Mucosa of rectum (tissue), 2 donors: Measurements from ENCODE around the gene OLFML3.

Experiments
- H3K27ac ChIP-seq, 2 donors: one replicate each; pipeline ENCODE4 v1.7.0; 2013; ENCODE audit warnings: inconsistent platforms in 2 of 2, low read depth in 2 of 2, low read length in 2 of 2
- H3K27me3 ChIP-seq, 2 donors: one replicate each; pipeline ENCODE4 v1.7.0; 2013; ENCODE audit warnings: low read length in 2 of 2; ENCODE audit not compliant: control insufficient read depth in 2 of 2, insufficient read depth in 2 of 2
- H3K36me3 ChIP-seq, 2 donors: one replicate each; pipeline ENCODE4 v1.7.0; 2013; ENCODE audit warnings: low read length in 2 of 2; ENCODE audit not compliant: control insufficient read depth in 2 of 2, insufficient read depth in 2 of 2
- H3K4me1 ChIP-seq, 2 donors: one replicate each; pipeline ENCODE4 v1.7.0; 2013; ENCODE audit warnings: low read length in 2 of 2, mild to moderate bottlenecking in 1 of 2; ENCODE audit not compliant: control insufficient read depth in 2 of 2, insufficient read depth in 2 of 2
- H3K4me3 ChIP-seq, 2 donors: one replicate each; pipeline ENCODE4 v1.7.0; 2013; ENCODE audit warnings: low read length in 2 of 2
- H3K9ac ChIP-seq, 2 donors: one replicate each; pipeline ENCODE4 v1.7.0; 2013; ENCODE audit warnings: low read length in 2 of 2, low read depth in 1 of 2, mild to moderate bottlenecking in 1 of 2
- H3K9me3 ChIP-seq, 2 donors: one replicate each; pipeline ENCODE4 v1.7.0; 2013; ENCODE audit warnings: low read length in 2 of 2; ENCODE audit not compliant: control insufficient read depth in 2 of 2
- donor health status: healthy.
- donor health status: Normal muscosa, but diverticular disease.

OLFML3 gene, protein sequence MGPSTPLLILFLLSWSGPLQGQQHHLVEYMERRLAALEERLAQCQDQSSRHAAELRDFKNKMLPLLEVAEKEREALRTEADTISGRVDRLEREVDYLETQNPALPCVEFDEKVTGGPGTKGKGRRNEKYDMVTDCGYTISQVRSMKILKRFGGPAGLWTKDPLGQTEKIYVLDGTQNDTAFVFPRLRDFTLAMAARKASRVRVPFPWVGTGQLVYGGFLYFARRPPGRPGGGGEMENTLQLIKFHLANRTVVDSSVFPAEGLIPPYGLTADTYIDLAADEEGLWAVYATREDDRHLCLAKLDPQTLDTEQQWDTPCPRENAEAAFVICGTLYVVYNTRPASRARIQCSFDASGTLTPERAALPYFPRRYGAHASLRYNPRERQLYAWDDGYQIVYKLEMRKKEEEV

DNA sequence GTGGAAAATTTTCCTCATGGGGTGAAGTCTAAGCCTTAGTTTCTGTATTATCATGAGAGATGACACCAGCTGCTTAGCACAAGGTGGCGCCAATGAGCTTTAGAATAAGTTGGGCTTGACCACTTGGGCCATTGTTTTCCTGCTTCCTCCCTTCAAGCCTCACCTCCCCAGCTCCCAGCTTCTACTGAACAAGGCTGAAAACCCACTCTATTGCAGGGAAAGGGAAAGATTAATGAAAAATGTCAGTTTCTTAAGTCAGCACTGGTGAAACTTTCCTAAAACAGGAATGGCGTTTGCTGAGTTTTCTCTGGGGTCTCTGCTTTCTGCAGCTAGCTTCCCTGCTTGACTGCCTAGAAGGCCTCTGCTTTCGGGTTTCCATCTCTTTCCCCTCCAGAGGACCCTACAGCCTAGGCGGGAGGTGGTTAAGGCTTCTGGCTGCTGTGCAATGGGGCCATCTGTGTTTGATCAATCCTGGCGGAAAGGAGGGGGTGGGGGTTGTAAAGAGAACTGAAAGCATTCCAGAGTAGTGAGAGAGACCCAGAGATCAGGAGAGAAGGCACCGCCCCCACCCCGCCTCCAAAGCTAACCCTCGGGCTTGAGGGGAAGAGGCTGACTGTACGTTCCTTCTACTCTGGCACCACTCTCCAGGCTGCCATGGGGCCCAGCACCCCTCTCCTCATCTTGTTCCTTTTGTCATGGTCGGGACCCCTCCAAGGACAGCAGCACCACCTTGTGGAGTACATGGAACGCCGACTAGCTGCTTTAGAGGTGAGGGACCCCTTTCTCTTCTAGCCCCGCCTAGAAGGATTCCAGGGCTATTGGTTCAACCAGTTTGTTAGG, at the start of gene OLFML3:
OLFML3 (plus strand) TSS at position 612 of the 840 bp plus-strand sequence; CDS start at position 655, 43 bp downstream.
- Histone ChIP-seq H3K27ac (peak within 1 kb of the TSS; percentile 49 to 68), H3K9ac (peak within 1 kb of the TSS; percentile 14 to 53), H3K4me1 (peaks cover 11 to 16% of the 10 kb centered on the region in 2 donors), H3K9me3 (no peaks in the 10 kb centered on the region), H3K36me3 (peaks cover 0 to 4% of the 10 kb centered on the region in 2 donors), H3K27me3 (no peaks in the 10 kb centered on the region), H3K4me3 (peak within 1 kb of the TSS; percentile 42 to 67)

DNA sequence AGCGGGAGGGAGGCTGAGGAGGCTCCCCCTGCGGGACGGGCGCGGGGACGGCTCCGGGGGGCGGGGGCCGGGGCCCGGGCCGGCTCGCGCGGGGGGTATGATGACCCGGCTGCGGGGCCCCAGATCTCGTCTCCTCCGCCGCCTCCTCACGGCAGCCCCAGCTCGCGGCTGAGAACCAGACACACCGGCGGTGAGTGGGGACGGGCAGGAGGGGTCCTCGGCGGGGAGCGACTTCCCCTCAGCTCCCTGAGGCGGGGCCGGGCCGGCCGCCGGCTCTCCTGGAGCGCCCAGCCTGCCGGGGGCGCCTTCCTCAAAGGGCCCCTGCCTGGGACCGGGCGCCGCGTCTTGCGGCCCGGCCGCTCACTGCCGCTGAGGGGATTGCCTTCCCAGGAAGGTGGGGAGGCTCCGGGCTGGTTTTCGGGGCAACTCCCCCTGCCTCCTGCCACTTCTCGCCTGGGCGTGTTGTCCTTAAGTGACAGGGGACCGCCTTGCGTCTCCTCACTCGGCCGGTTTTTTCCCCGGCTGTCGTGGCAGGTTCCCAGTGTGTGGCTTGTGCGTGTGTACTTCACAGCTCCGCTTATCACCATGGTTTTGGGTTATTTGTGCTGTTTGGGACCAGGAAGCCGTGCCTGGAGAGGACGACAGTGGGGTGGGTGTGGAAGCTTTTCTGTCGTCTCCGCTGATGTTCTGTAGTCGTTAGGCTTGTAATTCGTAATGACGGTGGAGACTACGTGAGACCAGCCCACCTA, 49.4 kb upstream of the OLFML3 start:
- H3K27ac ChIP-seq, result peak overlapping the region; percentile 97 to 99
- peak overlapping the region; percentile 97 for H3K9ac ChIP-seq
- no peaks in the 10 kb centered on the region for H3K36me3 ChIP-seq
- no peaks in the 10 kb centered on the region for H3K9me3 ChIP-seq
- no peaks in the 10 kb centered on the region for H3K27me3 ChIP-seq
- H3K4me1 ChIP-seq, result peaks cover 25 to 39% of the 10 kb centered on the region in 2 donors
- H3K4me3 ChIP-seq, result peak overlapping the region; percentile 92 to 96

DNA sequence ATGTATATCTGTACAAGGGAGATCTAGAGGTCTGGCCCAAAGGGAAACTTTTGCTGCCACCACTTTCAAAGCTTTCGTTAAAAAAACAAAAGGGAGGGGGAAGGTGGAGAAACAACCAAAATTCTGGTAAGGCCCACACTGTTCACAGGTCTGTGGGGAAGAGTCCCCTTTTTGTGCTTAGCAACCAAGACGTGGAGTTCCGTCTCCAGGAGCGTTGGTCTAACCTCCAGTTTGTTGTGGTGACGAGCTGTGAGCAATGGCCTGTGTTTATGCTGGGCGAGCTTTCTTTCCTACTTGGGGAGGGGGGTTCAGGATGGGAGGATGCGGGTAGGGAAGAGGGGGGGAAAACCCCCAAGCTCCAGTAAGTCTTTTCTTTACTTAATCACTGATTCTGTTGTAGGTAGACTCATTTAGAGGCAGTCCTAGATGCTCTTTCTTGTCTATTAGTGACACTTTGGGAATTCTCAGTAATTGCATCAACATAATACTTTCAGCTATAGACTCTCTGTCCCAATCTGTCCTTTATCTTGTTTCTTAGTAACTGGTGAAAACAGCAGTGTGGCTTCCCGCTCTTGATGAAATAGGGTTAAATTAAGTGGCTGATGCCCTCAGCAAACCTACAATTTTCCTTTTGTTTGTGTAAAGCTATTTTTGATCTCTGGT, 48.6 kb upstream of the OLFML3 start:
- H3K27me3 ChIP-seq, result no peaks in the 10 kb centered on the region
- H3K9me3 ChIP-seq, result no peaks in the 10 kb centered on the region
- peaks cover 25 to 39% of the 10 kb centered on the region in 2 donors for H3K4me1 ChIP-seq
- H3K27ac ChIP-seq, result peak overlapping the region; percentile 97 to 99
- H3K9ac ChIP-seq, result peak overlapping the region; percentile 97
- H3K4me3 ChIP-seq, result peak overlapping the region; percentile 92 to 96
- no peaks in the 10 kb centered on the region for H3K36me3 ChIP-seq

DNA sequence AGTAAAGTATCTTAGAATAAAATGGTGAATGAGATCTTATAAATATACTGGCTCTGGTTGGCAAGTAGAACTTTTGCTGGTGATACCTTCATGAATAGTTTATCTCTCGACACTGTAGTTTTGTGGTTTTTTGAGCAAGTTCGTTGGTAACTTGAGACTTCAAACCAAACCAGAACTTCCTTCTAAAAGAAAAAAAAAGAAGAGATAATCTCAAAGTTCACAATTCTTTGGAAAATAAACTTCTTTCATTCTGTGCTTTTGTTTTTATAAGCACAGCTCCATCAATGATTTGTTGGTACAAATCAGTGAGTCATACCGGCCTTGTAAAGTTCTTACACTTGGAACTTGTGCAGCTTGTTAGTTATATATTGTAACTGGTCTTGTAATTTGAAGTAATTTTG, 47.8 kb upstream of the OLFML3 start:
- H3K27ac ChIP-seq, result peak overlapping the region; percentile 63 to 99
- H3K27me3 ChIP-seq, result no peaks in the 10 kb centered on the region
- no peaks in the 10 kb centered on the region for H3K36me3 ChIP-seq
- peaks cover 25 to 39% of the 10 kb centered on the region in 2 donors for H3K4me1 ChIP-seq
- H3K4me3 ChIP-seq, result peak overlapping the region; percentile 92 to 96
- H3K9me3 ChIP-seq, result no peaks in the 10 kb centered on the region
- H3K9ac ChIP-seq, result peak overlapping the region; percentile 34 to 42

DNA sequence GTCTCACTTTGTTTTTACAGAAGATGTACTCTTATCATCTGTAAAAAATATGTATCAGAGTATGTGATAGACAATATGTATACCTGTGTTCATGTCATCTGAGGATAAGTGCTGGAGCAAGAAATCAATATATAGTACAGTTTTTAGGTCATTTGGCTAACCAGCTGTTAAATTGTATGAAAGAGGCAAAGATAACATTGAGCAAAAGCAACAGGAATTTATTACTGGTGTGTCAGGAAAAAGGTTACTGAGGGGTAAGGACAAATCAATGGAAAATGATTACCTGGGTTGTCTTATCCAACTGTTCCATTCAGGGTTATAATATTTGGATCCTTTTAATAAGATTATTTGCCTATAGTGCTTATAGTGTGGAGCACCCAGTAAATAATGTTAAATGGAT, 45.3 kb upstream of the OLFML3 start:
- H3K4me1 ChIP-seq, result peaks cover 25 to 31% of the 10 kb centered on the region in 2 donors
- no peak overlapping the region for H3K27ac ChIP-seq

DNA sequence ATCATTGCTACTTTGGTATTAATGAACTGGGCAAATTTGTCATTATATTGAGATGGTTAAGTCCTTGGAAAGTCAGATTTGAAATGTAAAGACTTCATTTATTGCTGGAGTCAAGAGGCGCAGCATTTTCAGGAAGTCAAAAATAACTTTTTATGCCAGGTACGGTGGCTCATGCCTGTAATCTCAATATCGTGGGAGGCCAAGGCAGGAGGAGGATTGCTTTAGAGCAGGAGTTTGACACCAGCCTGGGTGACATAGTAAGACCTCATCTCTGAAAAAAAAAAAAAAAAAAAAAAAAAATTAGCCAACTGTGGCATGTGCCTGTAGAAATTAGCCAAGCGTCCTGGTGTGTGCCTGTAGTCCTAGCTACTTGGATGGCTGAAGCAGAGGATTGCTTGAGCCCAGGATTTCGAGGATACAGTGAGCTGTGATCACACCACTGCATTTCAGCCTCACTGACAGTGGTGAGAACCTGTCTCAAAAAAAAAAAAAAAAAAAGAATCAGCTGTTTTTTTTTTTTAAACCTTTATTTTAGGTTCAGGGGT, 44.7 kb upstream of the OLFML3 start:
- Histone ChIP-seq H3K27ac (no peak overlapping the region), H3K27me3 (no peaks in the 10 kb centered on the region), H3K4me3 (no peak overlapping the region), H3K9ac (no peak overlapping the region), H3K4me1 (peaks cover 25 to 31% of the 10 kb centered on the region in 2 donors), H3K36me3 (no peaks in the 10 kb centered on the region), H3K9me3 (no peaks in the 10 kb centered on the region)

More for the DNA sequence above, 45.3 kb upstream of the OLFML3 start:
- no peaks in the 10 kb centered on the region for H3K36me3 ChIP-seq
- no peak overlapping the region for H3K9ac ChIP-seq
- H3K9me3 ChIP-seq, result no peaks in the 10 kb centered on the region
- H3K4me3 ChIP-seq, result no peak overlapping the region
- no peaks in the 10 kb centered on the region for H3K27me3 ChIP-seq

DNA sequence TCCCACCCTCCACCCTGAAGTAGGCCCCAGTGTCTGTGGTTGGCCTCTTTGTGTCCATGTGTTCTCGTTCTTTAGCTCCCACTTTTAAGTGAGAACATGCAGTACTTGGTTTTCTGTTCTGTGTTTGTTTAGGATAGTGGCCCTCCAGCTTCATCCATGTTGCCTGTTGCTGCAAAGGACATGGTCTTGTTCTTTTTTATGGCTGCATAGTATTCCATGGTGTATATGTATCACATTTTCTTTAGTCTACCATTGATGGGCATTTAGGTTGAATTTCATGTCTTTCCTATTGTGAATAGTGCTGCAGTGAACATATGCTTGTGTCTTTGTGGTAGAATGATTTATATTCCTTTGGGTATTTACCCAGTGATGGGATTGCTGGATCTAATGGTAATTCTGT, 44.1 kb upstream of the OLFML3 start:
- peaks cover 29 to 31% of the 10 kb centered on the region in 2 donors for H3K4me1 ChIP-seq

DNA sequence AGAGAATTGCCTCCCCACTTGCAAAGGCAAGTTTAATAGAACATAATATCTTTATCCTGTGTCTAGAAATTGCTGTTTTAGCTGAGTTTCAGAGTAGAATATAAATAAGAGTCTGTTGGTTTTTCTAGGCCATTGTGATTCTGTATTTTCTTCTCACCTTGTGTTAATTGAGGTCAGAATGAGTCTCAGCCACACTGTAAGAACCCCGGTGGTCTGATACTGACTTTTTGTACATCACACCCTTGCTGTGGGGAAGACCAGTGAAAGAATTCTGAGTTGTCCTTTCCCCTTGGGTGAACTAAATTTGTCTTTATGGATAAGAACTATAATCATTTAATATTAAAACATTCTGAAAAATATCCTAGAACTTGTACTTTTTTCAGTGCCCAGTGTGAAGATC, 43.3 kb upstream of the OLFML3 start:
- peaks cover 7% of the 10 kb centered on the region in 2 donors for H3K36me3 ChIP-seq
- no peak overlapping the region for H3K4me3 ChIP-seq
- peaks cover 22 to 23% of the 10 kb centered on the region in 2 donors for H3K4me1 ChIP-seq
- H3K9me3 ChIP-seq, result no peaks in the 10 kb centered on the region
- H3K9ac ChIP-seq, result no peak overlapping the region
- H3K27me3 ChIP-seq, result no peaks in the 10 kb centered on the region
- H3K27ac ChIP-seq, result no peak overlapping the region

More for the DNA sequence above, 44.1 kb upstream of the OLFML3 start:
- H3K9me3 ChIP-seq, result no peaks in the 10 kb centered on the region
- no peak overlapping the region for H3K4me3 ChIP-seq
- no peaks in the 10 kb centered on the region for H3K36me3 ChIP-seq
- H3K27ac ChIP-seq, result no peak overlapping the region
- no peaks in the 10 kb centered on the region for H3K27me3 ChIP-seq
- no peak overlapping the region for H3K9ac ChIP-seq

DNA sequence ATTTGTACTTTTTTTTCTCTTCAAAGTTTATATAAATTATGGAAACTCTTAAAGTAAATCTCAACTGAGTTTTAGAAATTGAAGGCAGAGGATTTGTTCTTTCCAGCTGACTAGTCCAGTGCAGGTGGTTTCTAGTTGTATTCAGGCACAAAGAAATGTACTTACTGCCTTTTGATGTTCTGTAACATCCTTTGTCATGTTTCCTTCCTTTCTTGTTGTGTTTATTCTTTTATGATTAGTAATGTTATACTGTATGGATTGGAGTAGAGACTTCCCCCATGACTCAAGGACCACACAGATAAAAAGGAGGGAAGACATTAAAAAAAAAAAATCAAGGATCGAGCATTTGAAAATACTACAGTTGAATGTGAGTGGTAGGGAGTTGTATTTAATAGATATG, 42.1 kb upstream of the OLFML3 start:
- Histone ChIP-seq H3K4me1 (peaks cover 11 to 12% of the 10 kb centered on the region in 2 donors), H3K27ac (no peak overlapping the region), H3K27me3 (no peaks in the 10 kb centered on the region), H3K4me3 (no peak overlapping the region), H3K9me3 (no peaks in the 10 kb centered on the region), H3K36me3 (peaks cover 7 to 13% of the 10 kb centered on the region in 2 donors), H3K9ac (no peak overlapping the region)
